GM19099 (cell line): ENCODE measurements around the gene ATF5.

Experiments used
- POLR2A ChIP-seq: IDR thresholded peaks from 3 replicates; pipeline ENCODE4 v1.6.1; 2011; ENCODE audit warnings: low read depth; ENCODE audit not compliant: insufficient read length; ENCODE audit errors: extremely low read depth

ATF5 gene

DNA sequence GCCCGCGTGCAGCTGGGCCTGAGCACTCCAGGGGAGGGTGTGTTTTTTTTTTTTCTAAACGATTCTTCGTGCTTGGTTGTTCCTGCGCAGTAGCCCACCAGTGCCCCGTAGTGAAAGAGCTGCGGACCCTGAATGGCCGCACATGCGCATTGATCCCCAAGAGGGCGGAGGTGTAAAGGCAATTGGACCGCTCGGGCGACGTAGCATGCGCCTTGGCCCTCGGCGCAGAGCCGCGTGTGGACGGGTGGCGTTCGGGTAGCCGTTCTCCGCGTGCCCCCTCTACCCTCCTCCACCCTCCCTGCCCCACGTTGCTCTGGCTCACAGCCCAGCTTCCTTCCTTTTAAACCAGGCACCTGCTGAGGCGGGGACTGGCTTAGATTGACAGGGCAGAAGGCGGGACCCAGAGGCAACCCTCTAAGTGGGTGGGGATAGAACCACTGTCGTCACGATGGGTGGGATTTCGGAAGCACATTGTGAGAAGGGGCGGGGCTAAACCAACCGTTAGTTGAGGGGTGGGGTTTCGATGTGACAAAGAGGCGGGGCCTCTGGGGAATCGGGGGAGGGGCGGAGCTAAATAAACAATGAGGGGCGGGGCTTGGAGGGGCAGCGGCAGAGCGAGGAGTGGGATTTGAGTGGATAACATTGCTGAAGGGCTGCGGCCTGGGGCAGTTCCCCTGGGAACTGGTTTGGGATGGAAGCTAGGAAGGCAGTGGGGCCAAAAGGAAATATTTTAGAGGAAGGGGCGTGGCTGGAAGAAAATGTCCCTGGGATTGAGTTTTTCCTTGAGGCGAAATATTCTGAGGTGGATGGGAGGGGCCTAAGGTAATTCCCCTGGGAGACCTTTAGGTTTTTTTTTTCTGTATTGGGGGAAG lies 842 bp downstream of the ATF5 start:
- peak; percentile 98 for TF ChIP-seq POLR2A

DNA sequence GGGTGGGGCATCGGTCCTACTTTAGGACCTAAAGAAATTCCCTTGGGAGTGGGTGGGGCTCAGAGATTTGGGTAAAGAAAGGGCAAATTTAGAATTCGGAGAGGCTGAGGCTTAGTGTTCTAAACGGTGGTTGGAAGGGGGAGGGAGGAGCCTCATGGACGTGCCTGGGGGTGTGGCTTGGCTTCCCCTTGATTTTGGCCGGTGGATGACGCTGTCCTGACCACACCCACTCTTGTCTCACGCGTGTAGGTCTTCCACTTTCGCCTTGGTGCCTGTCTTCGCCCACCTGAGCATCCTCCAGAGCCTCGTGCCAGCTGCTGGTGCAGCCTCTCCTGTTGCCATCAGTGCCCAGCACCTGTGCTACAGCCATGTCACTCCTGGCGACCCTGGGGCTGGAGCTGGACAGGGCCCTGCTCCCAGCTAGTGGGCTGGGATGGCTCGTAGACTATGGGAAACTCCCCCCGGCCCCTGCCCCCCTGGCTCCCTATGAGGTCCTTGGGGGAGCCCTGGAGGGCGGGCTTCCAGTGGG lies 1.5 kb downstream of the ATF5 start:
- TF ChIP-seq POLR2A: no peak

DNA sequence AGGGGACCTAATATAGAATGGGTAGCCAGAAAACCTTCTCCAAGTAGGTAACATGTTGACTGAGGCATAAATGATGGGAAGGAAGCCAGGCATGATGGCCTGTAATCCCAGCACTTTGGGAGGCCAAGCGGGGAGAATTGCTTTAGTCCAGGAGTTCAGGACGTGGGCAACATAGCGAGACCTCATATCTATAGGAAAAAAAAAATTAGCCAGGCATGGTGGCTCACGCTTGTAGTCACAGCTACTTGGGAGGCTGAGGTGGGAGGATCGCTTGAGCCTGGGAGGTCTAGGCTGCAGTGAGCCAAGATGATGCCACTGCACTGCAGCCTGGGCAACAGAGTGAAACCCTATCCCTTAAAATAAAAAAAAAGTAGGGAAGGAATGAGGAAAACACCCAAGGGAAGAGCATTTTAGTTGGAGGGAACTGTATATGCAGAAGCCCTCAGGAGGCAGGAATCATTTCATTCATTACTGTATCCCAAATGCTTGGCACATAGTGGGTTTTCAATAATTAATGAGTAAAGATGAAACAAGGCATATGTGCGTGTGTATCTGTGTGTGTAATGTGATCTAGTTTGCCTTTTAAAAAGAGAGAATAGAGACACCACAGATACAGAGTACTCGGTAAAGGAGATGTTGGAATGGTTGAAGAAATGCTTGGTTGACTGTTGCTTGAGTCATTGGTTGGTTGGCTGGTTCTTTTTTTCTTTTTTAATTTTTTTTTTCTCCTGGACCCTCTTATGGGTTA lies 2.5 kb downstream of the ATF5 start:
- no peak for TF ChIP-seq POLR2A

DNA sequence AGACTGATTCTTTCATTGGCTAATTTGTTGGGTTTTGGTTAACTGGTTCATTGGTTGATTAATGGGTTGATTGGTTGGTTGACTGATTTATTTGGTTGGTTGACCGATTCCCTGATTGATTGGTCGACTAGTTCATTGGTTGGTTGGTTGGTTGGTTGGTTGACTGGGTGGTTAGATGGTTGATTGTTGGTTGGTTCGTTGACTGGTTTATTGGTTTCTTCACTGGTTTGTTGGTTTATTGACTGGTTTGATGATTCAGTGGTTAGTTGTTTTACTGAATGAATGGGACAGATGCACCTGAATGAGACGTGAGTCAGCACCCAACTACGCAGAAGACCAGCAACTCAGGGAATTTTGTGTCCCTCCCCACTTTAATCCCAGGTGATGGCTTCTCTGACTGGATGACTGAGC lies 3.0 kb downstream of the ATF5 start:
- TF ChIP-seq POLR2A: no peak

DNA sequence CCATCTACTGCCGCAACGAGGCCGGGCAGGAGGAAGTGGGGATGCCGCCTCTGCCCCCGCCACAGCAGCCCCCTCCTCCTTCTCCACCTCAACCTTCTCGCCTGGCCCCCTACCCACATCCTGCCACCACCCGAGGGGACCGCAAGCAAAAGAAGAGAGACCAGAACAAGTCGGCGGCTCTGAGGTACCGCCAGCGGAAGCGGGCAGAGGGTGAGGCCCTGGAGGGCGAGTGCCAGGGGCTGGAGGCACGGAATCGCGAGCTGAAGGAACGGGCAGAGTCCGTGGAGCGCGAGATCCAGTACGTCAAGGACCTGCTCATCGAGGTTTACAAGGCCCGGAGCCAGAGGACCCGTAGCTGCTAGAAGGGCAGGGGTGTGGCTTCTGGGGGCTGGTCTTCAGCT lies 3.7 kb downstream of the ATF5 start:
- TF ChIP-seq POLR2A: no peak

DNA sequence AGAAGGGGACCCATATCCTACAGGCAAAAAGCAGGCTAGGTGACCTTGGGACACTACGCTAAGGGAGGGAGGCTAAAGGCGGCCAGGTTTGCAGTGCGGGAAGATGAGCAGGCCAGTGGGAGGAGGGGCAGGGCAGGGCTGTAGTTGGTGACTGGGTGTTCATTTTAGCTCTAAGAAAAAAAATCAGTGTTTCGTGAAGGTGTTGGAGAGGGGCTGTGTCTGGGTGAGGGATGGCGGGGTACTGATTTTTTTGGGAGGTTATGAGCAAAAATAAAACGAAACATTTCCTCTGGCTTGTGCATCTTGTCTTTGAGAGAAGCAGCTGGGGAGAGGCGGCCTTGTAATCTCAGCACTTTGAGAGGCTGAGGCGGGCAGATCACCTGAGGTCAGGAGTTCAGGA lies 4.6 kb downstream of the ATF5 start:
- no peak for TF ChIP-seq POLR2A

DNA sequence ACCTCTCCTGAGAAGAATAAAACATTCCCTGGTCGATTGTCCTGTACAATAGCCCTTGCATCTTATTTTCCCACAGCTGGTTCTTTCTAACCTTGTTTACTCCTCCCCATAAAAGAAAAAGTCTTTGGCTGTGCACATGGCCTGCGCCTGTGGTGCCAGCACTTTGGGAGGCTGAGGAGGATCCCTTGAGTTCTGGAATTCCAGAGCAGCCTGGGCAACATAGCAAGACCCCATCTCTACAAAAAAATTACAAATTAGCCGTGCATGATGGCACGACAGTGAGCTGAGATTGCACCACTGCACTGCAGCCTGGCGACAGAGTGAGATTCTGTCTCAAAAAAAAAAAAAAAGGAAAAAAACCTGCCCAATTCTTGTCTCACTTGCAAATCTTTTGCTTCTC lies 7.5 kb downstream of the ATF5 start:
- TF ChIP-seq POLR2A: no peak

DNA sequence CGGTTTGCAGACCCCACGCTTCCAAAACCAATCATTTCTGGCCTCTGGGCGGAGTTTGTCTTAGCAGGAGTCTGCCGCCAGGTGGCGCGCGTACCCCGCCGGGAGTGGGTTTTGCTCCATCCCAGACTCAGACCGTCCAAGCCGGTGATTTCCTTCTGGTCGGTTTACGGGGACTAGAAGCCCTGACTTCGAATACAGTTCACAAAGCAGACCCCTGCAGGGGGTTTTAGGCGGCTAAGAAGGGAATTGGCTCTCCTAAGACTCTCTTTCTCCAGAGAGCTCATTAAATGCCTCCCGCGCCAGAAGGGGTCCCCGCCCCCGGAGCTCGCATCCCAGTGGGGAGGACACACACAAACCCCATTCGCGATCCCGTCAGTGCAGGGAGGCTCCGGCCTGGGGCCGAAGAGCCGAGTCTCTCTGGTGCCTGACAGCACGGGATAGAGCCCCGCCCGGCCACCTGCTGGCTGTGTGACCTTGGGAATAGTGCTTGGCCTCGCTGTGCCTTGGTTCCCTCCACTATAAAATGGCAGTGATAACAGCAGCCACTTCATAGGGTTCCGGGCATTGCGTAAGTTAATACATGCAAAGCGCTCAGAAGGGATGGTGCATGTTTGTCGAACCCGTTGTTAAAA lies 8.9 kb downstream of the ATF5 start:
- no peak for TF ChIP-seq POLR2A

DNA sequence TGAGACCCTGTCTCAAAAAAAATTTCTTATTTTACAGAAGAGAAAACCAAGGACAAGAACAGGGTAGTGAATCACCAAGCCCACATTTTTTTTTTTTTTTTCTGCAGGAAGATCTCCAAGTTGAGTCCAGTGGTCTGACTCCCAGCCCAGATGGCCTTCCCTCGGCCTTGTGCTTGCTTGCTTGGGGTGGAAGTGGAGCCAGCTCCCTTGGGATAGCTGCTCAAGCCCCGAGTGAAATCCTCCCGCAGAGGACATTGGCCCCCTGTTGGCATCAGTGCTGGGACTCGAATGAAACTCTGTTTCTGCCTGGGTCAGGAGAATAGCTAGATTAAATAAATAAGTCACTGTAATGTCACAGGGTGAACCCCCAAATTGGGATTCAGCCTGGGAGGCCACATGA lies 9.7 kb downstream of the ATF5 start:
- TF ChIP-seq POLR2A: no peak

DNA sequence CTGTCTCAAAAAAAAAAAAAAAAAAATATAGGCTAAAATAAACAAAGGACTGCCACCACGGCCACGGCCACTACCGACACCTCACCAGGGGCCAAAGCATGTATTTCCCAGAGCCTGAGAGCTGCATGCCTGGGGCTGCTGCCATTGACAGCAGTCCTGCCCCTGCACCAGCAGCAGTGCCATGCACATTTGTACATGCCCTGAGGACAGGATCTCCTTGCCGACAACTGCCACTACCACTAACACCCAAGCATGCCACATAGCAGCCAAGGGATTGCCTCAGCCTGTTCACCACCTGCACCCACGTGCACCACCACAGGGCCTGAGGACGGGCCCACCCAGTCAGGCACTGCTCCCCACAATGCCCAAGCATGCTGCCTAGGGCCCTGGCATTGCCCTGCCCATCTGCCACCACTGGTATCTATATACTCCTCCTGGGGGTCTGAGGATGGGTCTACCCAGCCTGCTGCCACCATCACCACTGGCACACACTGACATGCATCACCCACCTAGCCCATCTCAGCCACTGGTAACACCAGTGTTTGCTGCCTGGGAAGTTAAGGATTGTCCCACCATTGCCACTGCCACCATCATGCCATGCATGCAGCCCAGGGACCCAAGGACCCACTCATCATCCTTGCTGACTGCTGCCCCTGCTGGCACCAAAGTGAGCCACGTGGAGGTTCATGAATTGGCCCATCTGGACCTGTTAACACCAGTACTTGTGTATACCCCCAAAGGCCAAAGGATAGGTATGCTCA lies 10.9 kb downstream of the ATF5 start:
- TF ChIP-seq POLR2A: no peak

DNA sequence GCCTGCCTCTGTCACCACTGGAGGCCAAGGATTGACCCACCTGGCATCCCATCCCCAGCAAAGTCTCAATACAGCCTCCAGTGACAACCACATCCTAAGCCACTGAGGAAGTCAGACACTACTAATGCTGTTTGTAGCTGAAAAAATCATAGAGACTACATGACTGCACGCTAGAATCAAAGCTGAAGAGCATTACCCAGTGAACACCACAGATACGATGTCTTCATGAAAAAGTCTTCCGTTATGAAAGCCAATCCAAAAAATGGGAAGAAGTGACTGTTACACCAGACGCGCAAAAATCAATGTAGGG lies 11.4 kb downstream of the ATF5 start:
- TF ChIP-seq POLR2A: no peak

DNA sequence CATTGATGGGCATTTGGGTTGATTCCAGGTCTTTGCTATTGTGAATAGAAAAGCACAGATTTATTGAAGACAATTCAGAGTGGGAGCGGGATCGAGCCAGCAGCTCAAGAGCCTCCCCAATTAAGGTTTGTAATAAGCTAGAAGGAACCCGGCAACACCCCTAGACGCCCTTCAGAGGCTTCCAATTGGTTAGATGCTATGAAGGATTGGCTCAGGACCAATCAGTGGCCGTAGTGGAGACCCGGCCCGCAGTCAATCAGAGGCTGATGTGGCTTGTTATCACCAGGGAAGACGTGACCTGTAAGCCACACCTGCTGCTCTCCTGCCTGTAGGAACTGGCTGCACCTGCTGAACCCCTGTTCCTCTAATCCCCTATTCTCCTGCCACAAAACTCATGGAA lies 17.4 kb downstream of the ATF5 start:
- TF ChIP-seq POLR2A: no peak

DNA sequence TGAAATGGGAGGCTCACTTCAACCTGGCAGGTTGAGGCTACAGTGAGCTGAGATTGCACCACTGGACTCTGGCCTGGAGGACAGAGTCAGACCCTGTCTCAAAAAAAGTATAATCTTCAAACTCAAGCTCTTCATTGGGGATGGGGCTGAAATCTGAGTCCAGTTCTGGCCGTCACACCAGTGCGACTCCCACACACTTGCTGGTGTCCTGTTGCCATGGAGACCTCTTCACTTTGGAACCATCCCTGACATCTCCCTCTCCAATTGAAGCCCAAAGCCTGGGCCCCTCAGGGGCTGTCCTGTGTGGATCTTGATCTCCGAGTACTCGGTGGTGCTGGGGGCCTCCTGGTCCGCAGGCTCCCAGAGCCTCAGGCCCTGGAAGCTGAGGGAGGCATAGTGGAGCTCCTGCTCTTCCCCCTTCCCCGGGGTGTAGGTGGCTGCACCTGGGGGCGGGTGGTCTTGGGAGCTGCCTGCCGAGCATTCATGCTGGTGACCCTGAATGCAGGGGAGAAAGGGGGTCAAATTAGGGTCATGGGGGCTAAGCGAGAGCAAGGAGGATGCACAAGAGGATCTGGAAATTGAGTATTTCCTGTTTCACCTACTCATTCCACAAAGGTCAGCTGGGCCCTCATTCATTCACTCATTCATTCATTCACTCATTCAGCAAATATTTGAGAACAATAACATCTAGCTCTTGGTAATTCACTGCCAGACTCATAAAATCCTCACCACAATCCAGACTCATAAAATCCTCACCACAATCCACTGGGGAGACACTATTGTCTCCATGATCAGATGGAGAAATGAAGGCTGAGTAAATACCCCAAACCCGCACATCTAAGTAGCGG lies 21.0 kb downstream of the ATF5 start:
- TF ChIP-seq POLR2A: no peak

DNA sequence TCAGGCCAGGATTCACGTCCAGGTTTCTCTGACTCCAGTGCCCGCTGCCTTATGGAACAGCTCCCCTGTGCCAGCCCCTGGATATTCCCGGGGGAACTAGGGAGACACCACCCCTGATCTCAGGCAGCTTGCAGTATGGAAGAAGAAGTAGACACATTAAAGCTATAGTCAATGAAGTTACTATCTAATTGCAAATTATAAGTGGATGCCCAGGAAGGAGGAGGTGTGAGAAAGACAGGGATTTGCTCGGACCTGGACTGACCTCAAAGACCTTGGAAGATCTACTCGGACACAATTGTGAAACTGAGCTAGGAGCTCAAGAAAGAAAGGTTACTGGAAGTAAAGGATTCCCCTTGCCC lies 21.6 kb downstream of the ATF5 start:
- no peak for TF ChIP-seq POLR2A
